Activated naive CD4-positive, alpha-beta T cell treated with anti-CD3 and anti-CD28 coated beads, Interleukin-2, amount 50 U/mL, for 24 hours (primary cell): ENCODE results near the gene LHFPL2.

ENCODE experiments used
- H3K27ac Mint-ChIP-seq: one replicate; pipeline ENCODE4 v1.8.0; 2021; ENCODE audit warnings: mild to moderate bottlenecking, mixed read lengths
- H3K27me3 Mint-ChIP-seq: one replicate; pipeline ENCODE4 v1.8.0; 2021; ENCODE audit warnings: mixed read lengths
- H3K36me3 Mint-ChIP-seq: one replicate; pipeline ENCODE4 v1.8.0; 2021; ENCODE audit warnings: mixed read lengths
- H3K4me1 Mint-ChIP-seq: one replicate; pipeline ENCODE4 v1.8.0; 2021; ENCODE audit warnings: mixed read lengths
- H3K4me3 Mint-ChIP-seq: one replicate; pipeline ENCODE4 v1.8.0; 2021; ENCODE audit warnings: mild to moderate bottlenecking, mixed read lengths
- H3K9me3 Mint-ChIP-seq: one replicate; pipeline ENCODE4 v1.8.0; 2021; ENCODE audit warnings: mixed read lengths

The LHFPL2 gene

GRCh38 chr5:78603636-78604175 lies 44.9 kb downstream of the LHFPL2 start:
- Mint-ChIP-seq H3K4me3 (no peak overlapping the region), H3K36me3 (peaks cover 3% of the 10 kb centered on the region), H3K27ac (no peak overlapping the region), H3K9me3 (no peaks in the 10 kb centered on the region), H3K4me1 (no peaks in the 10 kb centered on the region), H3K27me3 (peaks cover 3% of the 10 kb centered on the region)

- Mint-ChIP-seq H3K4me3 (no peak overlapping the region), H3K27ac (no peak overlapping the region), H3K27me3 (peaks cover 5% of the 10 kb centered on the region), H3K9me3 (no peaks in the 10 kb centered on the region), H3K36me3 (peaks cover 3% of the 10 kb centered on the region), H3K4me1 (no peaks in the 10 kb centered on the region)
Observed at GRCh38 chr5:78602400-78602799, 46.2 kb downstream of the LHFPL2 start.

- Mint-ChIP-seq H3K27me3 (peaks cover 4% of the 10 kb centered on the region), H3K27ac (no peak overlapping the region), H3K4me3 (no peak overlapping the region), H3K36me3 (peaks cover 3% of the 10 kb centered on the region), H3K4me1 (no peaks in the 10 kb centered on the region), H3K9me3 (no peaks in the 10 kb centered on the region)
Observed at GRCh38 chr5:78601559-78602314, 46.8 kb downstream of the LHFPL2 start.

GRCh38 chr5:78600687-78601414 lies 47.7 kb downstream of the LHFPL2 start:
- no peak overlapping the region for H3K4me3 Mint-ChIP-seq
- H3K4me1 Mint-ChIP-seq, result no peaks in the 10 kb centered on the region
- H3K27me3 Mint-ChIP-seq, result peaks cover 4% of the 10 kb centered on the region
- H3K36me3 Mint-ChIP-seq, result peaks cover 3% of the 10 kb centered on the region
- H3K27ac Mint-ChIP-seq, result no peak overlapping the region
- no peaks in the 10 kb centered on the region for H3K9me3 Mint-ChIP-seq

GRCh38 chr5:78598973-78599372 lies 49.6 kb downstream of the LHFPL2 start:
- H3K4me3 Mint-ChIP-seq, result no peak overlapping the region
- peaks cover 4% of the 10 kb centered on the region for H3K27me3 Mint-ChIP-seq
- H3K36me3 Mint-ChIP-seq, result peaks cover 3% of the 10 kb centered on the region
- no peaks in the 10 kb centered on the region for H3K9me3 Mint-ChIP-seq
- H3K27ac Mint-ChIP-seq, result no peak overlapping the region
- no peaks in the 10 kb centered on the region for H3K4me1 Mint-ChIP-seq

GRCh38 chr5:78597974-78598371 lies 50.6 kb downstream of the LHFPL2 start:
- H3K36me3 Mint-ChIP-seq, result peaks cover 3% of the 10 kb centered on the region
- no peaks in the 10 kb centered on the region for H3K9me3 Mint-ChIP-seq
- no peaks in the 10 kb centered on the region for H3K4me1 Mint-ChIP-seq
- H3K27ac Mint-ChIP-seq, result no peak overlapping the region
- H3K27me3 Mint-ChIP-seq, result peaks cover 6% of the 10 kb centered on the region
- no peak overlapping the region for H3K4me3 Mint-ChIP-seq

GRCh38 chr5:78597068-78597973 lies 51.3 kb downstream of the LHFPL2 start:
- Mint-ChIP-seq H3K36me3 (peaks cover 3% of the 10 kb centered on the region), H3K27me3 (peaks cover 6% of the 10 kb centered on the region), H3K9me3 (no peaks in the 10 kb centered on the region), H3K4me3 (no peak overlapping the region), H3K4me1 (no peaks in the 10 kb centered on the region), H3K27ac (no peak overlapping the region)

GRCh38 chr5:78595458-78595921 lies 53.1 kb downstream of the LHFPL2 start:
- Mint-ChIP-seq H3K9me3 (no peaks in the 10 kb centered on the region), H3K4me1 (no peaks in the 10 kb centered on the region), H3K27ac (no peak overlapping the region), H3K4me3 (no peak overlapping the region), H3K27me3 (peaks cover 10% of the 10 kb centered on the region), H3K36me3 (peaks cover 3% of the 10 kb centered on the region)

GRCh38 chr5:78594610-78595457 lies 53.7 kb downstream of the LHFPL2 start:
- Mint-ChIP-seq H3K4me3 (no peak overlapping the region), H3K27ac (no peak overlapping the region), H3K36me3 (peaks cover 3% of the 10 kb centered on the region), H3K9me3 (no peaks in the 10 kb centered on the region), H3K27me3 (peaks cover 10% of the 10 kb centered on the region), H3K4me1 (no peaks in the 10 kb centered on the region)

GRCh38 chr5:78594021-78594420 lies 54.6 kb downstream of the LHFPL2 start:
- H3K27ac Mint-ChIP-seq, result no peak overlapping the region
- no peaks in the 10 kb centered on the region for H3K4me1 Mint-ChIP-seq
- peaks cover 10% of the 10 kb centered on the region for H3K27me3 Mint-ChIP-seq
- H3K4me3 Mint-ChIP-seq, result no peak overlapping the region
- peaks cover 2% of the 10 kb centered on the region for H3K36me3 Mint-ChIP-seq
- no peaks in the 10 kb centered on the region for H3K9me3 Mint-ChIP-seq

GRCh38 chr5:78593465-78593864 lies 55.1 kb downstream of the LHFPL2 start:
- Mint-ChIP-seq H3K27ac (no peak overlapping the region), H3K4me3 (no peak overlapping the region), H3K4me1 (no peaks in the 10 kb centered on the region), H3K27me3 (peaks cover 11% of the 10 kb centered on the region), H3K9me3 (no peaks in the 10 kb centered on the region), H3K36me3 (no peaks in the 10 kb centered on the region)

- Mint-ChIP-seq H3K36me3 (no peaks in the 10 kb centered on the region), H3K4me3 (no peak overlapping the region), H3K4me1 (no peaks in the 10 kb centered on the region), H3K27ac (no peak overlapping the region), H3K9me3 (no peaks in the 10 kb centered on the region), H3K27me3 (peaks cover 12% of the 10 kb centered on the region)
Observed at GRCh38 chr5:78592735-78593386, 55.7 kb downstream of the LHFPL2 start.

- no peaks in the 10 kb centered on the region for H3K9me3 Mint-ChIP-seq
- H3K36me3 Mint-ChIP-seq, result no peaks in the 10 kb centered on the region
- no peak overlapping the region for H3K27ac Mint-ChIP-seq
- H3K4me1 Mint-ChIP-seq, result no peaks in the 10 kb centered on the region
- H3K4me3 Mint-ChIP-seq, result no peak overlapping the region
- H3K27me3 Mint-ChIP-seq, result peaks cover 11% of the 10 kb centered on the region
Observed at GRCh38 chr5:78591972-78592700, 56.4 kb downstream of the LHFPL2 start.
